Tibial nerve (tissue), 4 donors: ENCODE measurements around the gene TRPT1. TPM values are rescaled to one million over a fixed set of nuclear protein-coding genes. Genes with fewer than 3 reads are reported as not detected.

Experiments
- DNase-seq, 2 donors: peaks; one replicate each; pipeline ENCODE4 v3.0.0-alpha.2; 2019; ENCODE audit warnings: low spot score in 2 of 2
- H3K27ac ChIP-seq, 4 donors: fragments of 200-600 bp; sonication (generic) in 3 of 4; one replicate each; pipeline ENCODE4 v1.5.1; 2017 to 2019; ENCODE audit warnings: mild to moderate bottlenecking in 1 of 4
- H3K27me3 ChIP-seq, 2 donors: fragments of 200-600 bp; sonication (generic) in 1 of 2; one replicate each; pipeline versions ENCODE4 v1.5.1 to v1.6.0; 2017 to 2019
- H3K36me3 ChIP-seq, 3 donors: fragments of 200-600 bp; sonication (generic); one replicate each; pipeline ENCODE4 v1.5.1; 2018 to 2019
- H3K4me1 ChIP-seq, 4 donors: fragments of 200-600 bp; sonication (generic) in 3 of 4; one replicate each; pipeline ENCODE4 v1.5.1; 2017 to 2019
- H3K4me3 ChIP-seq, 4 donors: fragments of 200-600 bp; sonication (generic) in 3 of 4; one replicate each; pipeline ENCODE4 v1.5.1; 2017 to 2019; ENCODE audit warnings: mild to moderate bottlenecking in 1 of 4, moderate library complexity in 1 of 4
- H3K9me3 ChIP-seq, 4 donors: fragments of 200-600 bp; sonication (generic) in 3 of 4; one replicate each; pipeline ENCODE4 v1.5.1; 2017 to 2019
- CTCF ChIP-seq, 5 experiments: fragments of 200-600 bp in 3 of 5; fragments of 450-650 bp in 2 of 5; sonication (generic) in 3 of 5; IDR thresholded peaks; one replicate each; pipeline ENCODE4 v1.5.1; 2016 to 2019; ENCODE audit warnings: antibody characterized with exemption in 5 of 5, mild to moderate bottlenecking in 3 of 5, moderate library complexity in 2 of 5
- EP300 ChIP-seq, 2 donors: sonication (generic); formaldehyde crosslinking; IDR thresholded peaks; one replicate each; pipeline ENCODE4 v1.6.1; 2017; ENCODE audit warnings: antibody characterized with exemption in 2 of 2, mild to moderate bottlenecking in 1 of 2
- POLR2A ChIP-seq, 2 donors: fragments of 450-650 bp; IDR thresholded peaks; one replicate each; pipeline ENCODE4 v1.6.1; 2017; ENCODE audit warnings: antibody characterized with exemption in 2 of 2, mild to moderate bottlenecking in 2 of 2, moderate library complexity in 2 of 2
- WGBS, 2 donors: methylation state at CpG; one replicate each; pipeline ENCODE4 v1.1.5; 2018; 5-methylcytosine and 5-hydroxymethylcytosine counted together
- total RNA-seq, 4 donors: library from RNA; depleted of rRNA; stranded (reverse); fragments of >200 nt; gene quantifications; one replicate each; pipeline ENCODE4 v1.1.0, GENCODE V29; 2016

The TRPT1 gene
- total RNA-seq, 4 donors from 2014 or later, result 64.9 to 74.7 (median 68.7) TPM

GRCh38 chr11:64268025-64268892, 42.3 kb upstream of the TRPT1 start:
- Histone ChIP-seq H3K36me3 (peaks cover 0 to 41% (median 0%) of the 10 kb centered on the region in 3 donors), H3K27ac (peak overlapping the region; percentile 29 to 96 (median 93)), H3K4me3 (peak overlapping the region in 3 of 4 donors; percentile 71 to 98 (median 96)), H3K4me1 (peaks cover 0 to 38% (median 25%) of the 10 kb centered on the region in 4 donors), H3K27me3 (no peaks in the 10 kb centered on the region), H3K9me3 (no peaks in the 10 kb centered on the region)
- TF ChIP-seq POLR2A (IDR thresholded peaks at IDR 0.05) (no peak), EP300 (IDR thresholded peaks at IDR 0.05) (no peak), CTCF (IDR thresholded peaks at IDR 0.05) (no peak)
- 41 to 44% methylated on average over 23 of the region's 23 CpGs for WGBS, 2 donors
- peak; percentile 32 to 44 for DNase-seq

GRCh38 chr11:64267207-64267945, 41.4 kb upstream of the TRPT1 start:
- Histone ChIP-seq H3K27me3 (no peaks in the 10 kb centered on the region), H3K27ac (peak overlapping the region; percentile 29 to 96 (median 93)), H3K9me3 (no peaks in the 10 kb centered on the region), H3K36me3 (peaks cover 0 to 50% (median 0%) of the 10 kb centered on the region in 3 donors), H3K4me3 (no peak overlapping the region), H3K4me1 (peaks cover 0 to 36% (median 25%) of the 10 kb centered on the region in 4 donors)
- no peak for TF ChIP-seq EP300 (IDR thresholded peaks at IDR 0.05)
- 76 to 77% methylated on average over 27 of the region's 27 CpGs for WGBS, 2 donors
- no peak for DNase-seq

- peaks cover 0 to 27% (median 21%) of the 10 kb centered on the region in 4 donors for H3K4me1 ChIP-seq
- H3K4me3 ChIP-seq, result no peak overlapping the region
- H3K27ac ChIP-seq, result no peak overlapping the region
- H3K9me3 ChIP-seq, result no peaks in the 10 kb centered on the region
- H3K27me3 ChIP-seq, result no peaks in the 10 kb centered on the region
- peaks cover 0 to 60% (median 0%) of the 10 kb centered on the region in 3 donors for H3K36me3 ChIP-seq
- DNase-seq, result no peak
- 87 to 90% methylated on average over 13 to 15 of the region's 15 CpGs for WGBS, 2 donors
- TF ChIP-seq POLR2A (IDR thresholded peaks at IDR 0.05) (no peak), EP300 (IDR thresholded peaks at IDR 0.05) (no peak), CTCF (IDR thresholded peaks at IDR 0.05) (no peak)
Observed at GRCh38 chr11:64266339-64266738, 40.4 kb upstream of the TRPT1 start.

- DNase-seq, result no peak
- H3K9me3 ChIP-seq, result no peaks in the 10 kb centered on the region
- 91% methylated on average over 33 of the region's 35 CpGs for WGBS, 2 donors
- no peaks in the 10 kb centered on the region for H3K27me3 ChIP-seq
- H3K27ac ChIP-seq, result no peak overlapping the region
- peaks cover 0 to 67% (median 0%) of the 10 kb centered on the region in 3 donors for H3K36me3 ChIP-seq
- H3K4me3 ChIP-seq, result no peak overlapping the region
- H3K4me1 ChIP-seq, result peaks cover 0 to 27% (median 21%) of the 10 kb centered on the region in 4 donors
- TF ChIP-seq CTCF (IDR thresholded peaks at IDR 0.05) (no peak), EP300 (IDR thresholded peaks at IDR 0.05) (no peak), POLR2A (IDR thresholded peaks at IDR 0.05) (no peak)
Observed at GRCh38 chr11:64265176-64266160, 39.5 kb upstream of the TRPT1 start.

- 83 to 89% methylated on average over 10 of the region's 10 CpGs for WGBS, 2 donors
- H3K4me3 ChIP-seq, result no peak overlapping the region
- H3K36me3 ChIP-seq, result peaks cover 0 to 78% (median 0%) of the 10 kb centered on the region in 3 donors
- no peaks in the 10 kb centered on the region for H3K9me3 ChIP-seq
- no peaks in the 10 kb centered on the region for H3K27me3 ChIP-seq
- DNase-seq, result no peak
- TF ChIP-seq POLR2A (IDR thresholded peaks at IDR 0.05) (no peak), EP300 (IDR thresholded peaks at IDR 0.05) (no peak), CTCF (IDR thresholded peaks at IDR 0.05) (no peak)
- H3K4me1 ChIP-seq, result peaks cover 0 to 27% (median 21%) of the 10 kb centered on the region in 4 donors
- H3K27ac ChIP-seq, result no peak overlapping the region
Observed at GRCh38 chr11:64264371-64264852, 38.4 kb upstream of the TRPT1 start.
